Measurements from ENCODE around the gene SIX1.

GRCh38 chr14:60668431-60669112 lies 19.3 kb upstream of the SIX1 start:
- no peak for TF ChIP-seq POLR2AphosphoS5 (IDR thresholded peaks at IDR 0.05; ENCODE audit: borderline replicate concordance, low read depth, low read length)
- no peak for TF ChIP-seq EZH2 (IDR thresholded peaks at IDR 0.05)
